Suprapubic skin (tissue), 3 donors: ENCODE results near the gene NRP2.

Source experiments
- CTCF ChIP-seq, 2 donors: fragments of 200-600 bp in 1 of 2; fragments of 450-650 bp in 1 of 2; sonication (generic) in 1 of 2; IDR thresholded peaks; one replicate each; pipeline ENCODE4 v1.5.1; 2016 to 2019; ENCODE audit warnings: antibody characterized with exemption in 2 of 2, mild to moderate bottlenecking in 1 of 2, moderate library complexity in 1 of 2
- EP300 ChIP-seq: sonication (generic); formaldehyde crosslinking; IDR thresholded peaks from one replicate; pipeline ENCODE4 v1.6.1; 2017; ENCODE audit warnings: antibody characterized with exemption
- POLR2A ChIP-seq, 2 donors: fragments of 450-650 bp; IDR thresholded peaks; one replicate each; pipeline ENCODE4 v1.6.1; 2017; ENCODE audit warnings: antibody characterized with exemption in 2 of 2, mild to moderate bottlenecking in 2 of 2, moderate library complexity in 2 of 2

- TF ChIP-seq CTCF (IDR thresholded peaks at IDR 0.05) = no peak
- TF ChIP-seq POLR2A (IDR thresholded peaks at IDR 0.05) = no peak
- no peak for TF ChIP-seq EP300
These were observed 163.1 kb downstream of the NRP2 start for GRCh38 chr2:205845446-205845845.
